ENCODE data around the gene NAP1L4.
"Not testable (repeated sequence)": the region's sequence is repeated elsewhere in the genome, so short reads cannot be mapped to it uniquely, and the experiment has no call there.

Gene NAP1L4

DNA sequence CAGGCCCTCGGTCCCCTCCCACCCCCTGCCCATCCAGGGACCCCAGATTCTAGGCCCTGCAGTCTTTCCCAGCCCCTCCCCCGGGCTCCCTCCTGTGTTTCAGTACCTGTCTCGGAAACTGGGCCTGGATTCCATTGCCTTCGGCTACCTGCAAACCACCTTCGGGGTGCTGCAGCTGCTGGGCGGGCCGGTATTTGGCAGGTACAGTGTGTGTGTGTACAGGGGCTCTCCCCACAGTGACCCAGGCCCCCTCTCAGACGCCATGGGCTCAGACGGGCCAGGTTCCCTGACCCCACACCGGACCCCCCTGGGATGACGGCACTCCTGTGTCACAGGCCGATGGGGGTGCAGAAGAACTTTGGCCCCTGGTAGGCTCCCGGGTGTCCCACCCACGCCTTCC, 84.0 kb downstream of the NAP1L4 start:
- H3K4me3 ChIP-seq (replicated peaks; ENCODE audit: low read depth, low read length), result no peak overlapping the region
- TF ChIP-seq, protein P1, sequence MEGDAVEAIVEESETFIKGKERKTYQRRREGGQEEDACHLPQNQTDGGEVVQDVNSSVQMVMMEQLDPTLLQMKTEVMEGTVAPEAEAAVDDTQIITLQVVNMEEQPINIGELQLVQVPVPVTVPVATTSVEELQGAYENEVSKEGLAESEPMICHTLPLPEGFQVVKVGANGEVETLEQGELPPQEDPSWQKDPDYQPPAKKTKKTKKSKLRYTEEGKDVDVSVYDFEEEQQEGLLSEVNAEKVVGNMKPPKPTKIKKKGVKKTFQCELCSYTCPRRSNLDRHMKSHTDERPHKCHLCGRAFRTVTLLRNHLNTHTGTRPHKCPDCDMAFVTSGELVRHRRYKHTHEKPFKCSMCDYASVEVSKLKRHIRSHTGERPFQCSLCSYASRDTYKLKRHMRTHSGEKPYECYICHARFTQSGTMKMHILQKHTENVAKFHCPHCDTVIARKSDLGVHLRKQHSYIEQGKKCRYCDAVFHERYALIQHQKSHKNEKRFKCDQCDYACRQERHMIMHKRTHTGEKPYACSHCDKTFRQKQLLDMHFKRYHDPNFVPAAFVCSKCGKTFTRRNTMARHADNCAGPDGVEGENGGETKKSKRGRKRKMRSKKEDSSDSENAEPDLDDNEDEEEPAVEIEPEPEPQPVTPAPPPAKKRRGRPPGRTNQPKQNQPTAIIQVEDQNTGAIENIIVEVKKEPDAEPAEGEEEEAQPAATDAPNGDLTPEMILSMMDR (IDR thresholded peaks at IDR 0.05; ENCODE audit: low read length, missing control alignments), result no peak
- DNase-seq (ENCODE audit: low read depth), result no peak

DNA sequence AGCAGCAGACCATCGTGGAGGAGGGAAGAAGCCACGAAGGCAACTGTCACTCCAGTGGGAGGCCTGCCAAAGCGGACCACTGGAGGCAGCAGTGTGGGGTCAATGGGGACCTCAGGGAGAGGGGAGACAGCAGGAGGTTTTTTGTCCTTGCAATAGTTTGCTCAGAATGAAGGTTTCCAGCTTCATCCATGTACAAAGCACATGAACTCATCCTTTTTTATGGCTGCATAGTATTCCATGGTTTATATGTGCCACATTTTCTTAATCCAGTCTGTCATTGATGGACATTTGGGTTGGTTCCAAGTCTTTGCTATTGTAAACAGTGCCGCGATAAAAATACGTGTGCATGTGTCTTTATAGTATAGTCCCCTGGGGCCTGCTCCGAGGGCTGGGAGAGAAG, 86.8 kb downstream of the NAP1L4 start:
- not testable (repeated sequence) for DNase-seq (ENCODE audit: low read depth); H3K4me3 ChIP-seq (replicated peaks; ENCODE audit: low read depth, low read length)

DNA sequence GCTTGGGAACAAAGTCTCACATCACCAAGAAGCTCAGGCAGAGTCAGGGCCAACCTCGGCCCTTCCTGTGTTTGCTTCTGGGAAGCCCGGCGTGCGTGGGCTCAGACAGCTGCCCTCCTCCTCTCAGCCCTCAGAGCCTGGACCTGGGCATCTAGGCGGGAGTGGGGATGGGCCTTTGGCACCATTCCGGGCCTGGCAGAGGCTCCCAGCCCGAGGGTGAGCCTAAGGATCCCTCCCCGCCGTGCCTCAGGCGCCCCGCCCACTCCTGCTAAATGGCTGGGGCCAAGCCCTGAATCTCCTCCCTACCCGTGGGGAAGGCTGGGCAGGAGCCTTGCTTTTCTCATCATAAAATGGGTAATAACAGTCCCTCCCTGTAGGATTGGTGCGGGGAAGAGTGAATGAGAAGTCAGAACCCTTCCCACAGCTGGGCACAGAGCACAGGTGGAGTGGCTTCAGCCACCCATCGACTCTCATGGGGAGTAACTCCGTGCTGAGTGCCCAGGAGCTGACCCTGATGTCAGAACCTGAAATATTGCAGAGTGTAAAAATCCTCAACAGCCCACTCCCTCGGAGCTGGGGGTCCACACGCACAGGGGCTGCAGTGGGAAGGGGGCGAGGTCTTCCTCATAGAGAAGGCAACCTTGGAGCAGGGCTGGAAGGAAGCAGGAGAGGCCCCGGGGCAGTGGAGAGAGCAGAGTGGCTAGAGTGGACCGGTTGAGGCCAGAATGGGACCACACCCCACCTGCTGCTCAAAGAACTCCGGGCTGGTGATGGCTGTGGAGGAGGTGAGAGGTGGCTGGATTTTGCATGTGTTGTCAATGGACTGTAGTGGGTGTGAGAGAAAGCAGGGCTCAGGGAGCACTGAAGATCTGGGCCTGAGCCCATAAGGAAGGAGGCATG, 87.7 kb downstream of the NAP1L4 start:
- TF ChIP-seq, protein P1 (IDR thresholded peaks at IDR 0.05; ENCODE audit: low read length, missing control alignments), result no peak
- H3K4me3 ChIP-seq (replicated peaks; ENCODE audit: low read depth, low read length), result no peak overlapping the region
- no peak for DNase-seq (ENCODE audit: low read depth)

DNA sequence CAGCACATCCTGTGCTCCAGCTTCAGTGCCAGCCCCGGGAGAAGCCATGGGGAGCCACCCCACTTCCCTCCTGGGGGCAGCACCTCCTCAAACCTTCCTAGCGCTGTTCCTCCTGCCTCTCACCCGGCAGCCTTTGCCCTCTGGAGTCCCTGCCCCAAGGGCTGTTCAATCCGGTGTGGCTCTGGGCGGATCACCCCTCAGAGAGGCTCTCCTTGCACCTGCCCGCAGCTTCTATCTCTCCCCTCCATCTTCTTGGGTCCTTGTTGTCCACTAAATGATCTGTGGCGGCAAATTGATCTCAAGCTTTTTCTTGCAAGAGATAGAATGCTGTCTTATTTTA, 88.5 kb downstream of the NAP1L4 start:
- TF ChIP-seq, protein P1 (IDR thresholded peaks at IDR 0.05; ENCODE audit: low read length, missing control alignments), result no peak
- H3K4me3 ChIP-seq (replicated peaks; ENCODE audit: low read depth, low read length), result no peak overlapping the region
- no peak for DNase-seq (ENCODE audit: low read depth)

DNA sequence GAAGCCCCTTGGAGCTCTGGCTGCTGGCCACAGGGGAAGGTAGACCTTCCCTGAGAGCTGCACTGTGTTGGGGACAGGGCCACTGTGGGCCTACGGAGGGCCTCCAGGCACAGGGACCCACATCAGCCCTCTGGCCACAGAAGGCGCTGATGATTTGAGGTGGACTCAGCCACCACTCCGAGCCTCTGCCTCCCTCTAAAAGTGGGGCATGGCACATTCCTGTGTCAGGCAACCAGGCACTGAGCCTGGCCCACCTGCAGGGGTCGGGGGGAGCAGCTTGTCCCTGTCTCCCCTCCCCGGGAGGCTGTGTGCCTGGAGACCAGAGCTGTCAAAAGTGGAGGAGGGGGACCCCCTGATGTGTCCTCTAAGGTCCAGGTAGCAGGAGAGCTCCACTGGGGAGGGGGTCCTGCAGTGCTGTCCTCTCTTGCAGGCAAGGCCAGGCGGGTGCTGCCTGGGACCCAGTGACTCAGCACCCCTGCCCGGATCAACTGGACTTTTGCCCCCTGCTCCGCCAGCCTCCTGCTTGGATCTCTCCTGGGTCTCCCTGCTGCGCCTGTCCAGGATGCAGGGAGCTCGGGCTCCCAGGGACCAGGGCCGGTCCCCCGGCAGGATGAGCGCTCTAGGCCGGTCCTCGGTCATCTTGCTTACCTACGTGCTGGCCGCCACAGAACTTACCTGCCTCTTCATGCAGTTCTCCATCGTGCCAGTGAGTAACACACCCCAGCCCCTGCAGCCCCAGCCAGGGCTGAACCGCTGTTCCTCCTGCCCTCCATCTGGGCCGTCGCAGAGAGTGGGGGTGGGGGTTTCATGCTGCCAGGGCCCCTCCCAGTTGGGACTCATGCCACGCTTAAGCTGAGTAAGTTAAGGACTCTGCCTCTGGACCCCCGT, 89.1 kb downstream of the NAP1L4 start:
- peak overlapping the region; percentile 64 for H3K4me3 ChIP-seq (replicated peaks; ENCODE audit: low read depth, low read length)
- TF ChIP-seq, protein P1 (IDR thresholded peaks at IDR 0.05; ENCODE audit: low read length, missing control alignments), result no peak
- no peak for DNase-seq (ENCODE audit: low read depth)

DNA sequence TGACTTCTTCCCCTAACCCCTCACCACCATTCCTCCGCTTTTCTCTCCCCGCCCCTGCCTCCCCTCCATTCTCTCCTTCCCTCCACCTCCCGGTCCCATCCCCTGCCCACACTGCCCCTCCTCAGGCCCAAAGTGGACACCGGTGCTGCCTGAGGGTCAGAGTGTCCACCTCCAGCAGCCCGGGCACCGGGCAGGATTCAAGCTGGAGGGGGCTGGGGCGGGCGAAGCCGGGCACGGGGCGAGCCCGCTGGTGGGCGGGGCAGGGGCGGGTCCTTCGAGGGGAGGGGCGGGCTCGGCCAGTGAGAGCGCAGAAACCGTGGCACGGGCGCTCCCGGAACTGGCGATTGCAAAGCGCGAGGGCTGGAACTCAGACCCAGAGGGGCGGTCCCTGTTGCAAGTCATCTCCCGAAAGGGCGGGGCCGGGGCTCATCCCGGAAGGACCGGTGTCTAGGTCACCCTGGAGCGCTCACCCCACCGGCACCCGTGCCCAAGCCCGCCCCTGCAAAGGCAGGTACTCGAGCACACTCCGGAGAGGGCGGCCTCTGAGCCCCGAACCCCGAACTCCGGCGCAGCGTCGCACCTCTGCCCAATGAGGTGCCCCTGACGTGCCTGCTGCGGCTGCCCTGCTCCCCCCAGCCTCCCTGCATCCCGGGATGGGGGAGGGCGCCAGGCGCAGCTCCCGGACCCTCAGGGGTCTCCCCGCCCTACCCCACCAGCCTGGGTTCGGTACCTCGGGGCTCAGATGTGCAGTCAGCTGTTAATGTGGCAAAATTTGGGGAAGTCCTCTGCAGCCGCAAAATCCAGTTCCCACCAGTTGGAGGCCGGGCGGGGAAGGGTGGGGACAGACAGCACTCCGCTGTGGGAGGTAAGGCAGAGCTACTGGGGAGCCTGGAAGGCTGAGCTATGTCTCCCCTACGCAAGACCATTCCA, 90.0 kb downstream of the NAP1L4 start:
- peak overlapping the region; percentile 64 for H3K4me3 ChIP-seq (replicated peaks; ENCODE audit: low read depth, low read length)
- peak; percentile 89 for DNase-seq (ENCODE audit: low read depth)
- TF ChIP-seq, protein P1 (IDR thresholded peaks at IDR 0.05; ENCODE audit: low read length, missing control alignments), result no peak

Data from fibroblast of pulmonary artery (primary cell).